Measurements from ENCODE around the gene HYDIN.

The HYDIN gene

DNA sequence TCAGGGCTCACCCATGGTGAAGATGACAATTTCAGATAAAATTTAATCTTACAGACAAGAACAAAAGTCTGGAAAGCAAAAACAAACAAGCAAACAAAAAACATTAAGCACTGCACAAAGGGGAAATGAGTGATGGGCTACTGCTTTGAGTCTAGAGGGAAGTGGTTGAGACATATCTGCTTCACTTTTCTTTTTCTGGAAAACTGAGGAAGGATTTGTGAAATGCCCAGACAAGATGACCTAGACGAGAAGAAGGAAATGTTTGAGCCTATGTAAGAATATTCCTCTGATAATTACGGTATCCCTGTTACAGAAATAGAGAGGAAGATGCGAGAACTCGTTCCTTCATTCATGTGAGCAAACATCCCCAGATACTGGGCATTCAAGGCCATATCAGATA is 11.5 kb upstream of the HYDIN start:
- TF ChIP-seq, protein P1, sequence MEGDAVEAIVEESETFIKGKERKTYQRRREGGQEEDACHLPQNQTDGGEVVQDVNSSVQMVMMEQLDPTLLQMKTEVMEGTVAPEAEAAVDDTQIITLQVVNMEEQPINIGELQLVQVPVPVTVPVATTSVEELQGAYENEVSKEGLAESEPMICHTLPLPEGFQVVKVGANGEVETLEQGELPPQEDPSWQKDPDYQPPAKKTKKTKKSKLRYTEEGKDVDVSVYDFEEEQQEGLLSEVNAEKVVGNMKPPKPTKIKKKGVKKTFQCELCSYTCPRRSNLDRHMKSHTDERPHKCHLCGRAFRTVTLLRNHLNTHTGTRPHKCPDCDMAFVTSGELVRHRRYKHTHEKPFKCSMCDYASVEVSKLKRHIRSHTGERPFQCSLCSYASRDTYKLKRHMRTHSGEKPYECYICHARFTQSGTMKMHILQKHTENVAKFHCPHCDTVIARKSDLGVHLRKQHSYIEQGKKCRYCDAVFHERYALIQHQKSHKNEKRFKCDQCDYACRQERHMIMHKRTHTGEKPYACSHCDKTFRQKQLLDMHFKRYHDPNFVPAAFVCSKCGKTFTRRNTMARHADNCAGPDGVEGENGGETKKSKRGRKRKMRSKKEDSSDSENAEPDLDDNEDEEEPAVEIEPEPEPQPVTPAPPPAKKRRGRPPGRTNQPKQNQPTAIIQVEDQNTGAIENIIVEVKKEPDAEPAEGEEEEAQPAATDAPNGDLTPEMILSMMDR (IDR thresholded peaks at IDR 0.05; ENCODE audit: control extremely low read depth, extremely low read depth, low read depth, missing control alignments) = no peak
- CTCF ChIA-PET = no interaction called here
- DNase-seq (ENCODE audit: extremely low spot score) = no peak
- POLR2A ChIA-PET = no interaction called here

DNA sequence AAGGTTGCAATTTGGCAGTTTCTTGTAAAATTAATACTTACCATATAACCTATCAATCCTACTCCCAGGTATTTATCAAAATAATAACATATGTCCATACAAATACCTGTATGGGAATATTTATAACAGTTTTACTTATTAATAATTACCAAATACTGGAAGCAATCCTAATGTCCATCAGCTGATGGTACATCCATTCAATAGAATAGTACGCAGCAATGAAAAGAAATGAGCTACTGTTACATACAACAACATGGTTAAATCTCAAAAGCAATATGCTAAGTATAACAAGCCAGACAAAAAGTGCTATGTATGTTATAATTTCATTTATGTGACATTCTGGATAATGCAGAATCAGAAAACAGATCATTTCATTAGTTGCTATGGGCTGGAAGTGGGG is 1.2 kb downstream of the HYDIN start:
- TF ChIP-seq, protein P1 (IDR thresholded peaks at IDR 0.05; ENCODE audit: control extremely low read depth, extremely low read depth, low read depth, missing control alignments) = no peak
- no peak for DNase-seq (ENCODE audit: extremely low spot score)
- POLR2A ChIA-PET = no interaction called here
- CTCF ChIA-PET = no interaction called here

DNA sequence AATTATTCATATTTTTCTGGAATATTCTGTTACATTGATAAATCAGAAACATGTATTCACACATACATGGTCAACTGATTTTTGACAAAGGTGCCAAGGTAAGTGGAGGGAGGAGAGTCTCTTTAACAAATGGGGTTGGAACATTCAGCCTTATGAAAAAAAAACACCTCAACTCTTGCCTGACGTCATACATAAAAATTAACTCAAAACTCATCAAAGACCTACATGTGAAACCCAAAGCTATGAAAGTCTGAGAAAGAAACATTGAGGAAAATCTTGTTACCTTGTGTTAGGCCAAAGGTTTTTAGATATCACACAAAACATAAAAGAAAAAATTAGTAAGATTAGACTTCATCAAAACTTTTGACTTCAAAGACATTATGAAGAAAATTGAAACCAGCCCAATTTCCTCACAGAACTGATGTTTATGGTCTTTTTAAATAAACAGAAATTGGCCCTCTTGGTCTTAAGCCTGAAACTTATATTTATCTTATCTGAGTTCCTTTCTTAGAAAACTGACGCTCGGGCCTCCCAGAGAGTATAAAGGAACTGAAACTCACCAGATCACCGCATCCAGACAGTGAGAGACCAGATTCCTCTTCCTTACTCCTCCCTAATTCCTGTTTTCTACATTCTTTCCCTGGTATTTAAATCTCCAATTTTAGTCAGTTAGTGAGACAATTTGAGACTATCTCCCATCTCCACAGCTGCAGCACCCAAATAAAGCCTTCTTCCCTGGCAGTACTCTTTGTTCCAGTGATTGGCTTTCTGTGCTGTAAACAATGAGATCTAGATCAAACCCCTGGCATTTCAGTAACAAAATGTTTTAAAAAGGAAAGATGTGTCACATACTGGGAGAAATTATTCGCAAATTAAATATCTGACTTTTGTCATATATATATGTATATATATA is 4.0 kb downstream of the HYDIN start:
- ChIA-PET CTCF (no interaction called here), POLR2A (no interaction called here)
- no peak for DNase-seq (ENCODE audit: extremely low spot score)
- TF ChIP-seq, protein P1 (IDR thresholded peaks at IDR 0.05; ENCODE audit: control extremely low read depth, extremely low read depth, low read depth, missing control alignments) = no peak

DNA sequence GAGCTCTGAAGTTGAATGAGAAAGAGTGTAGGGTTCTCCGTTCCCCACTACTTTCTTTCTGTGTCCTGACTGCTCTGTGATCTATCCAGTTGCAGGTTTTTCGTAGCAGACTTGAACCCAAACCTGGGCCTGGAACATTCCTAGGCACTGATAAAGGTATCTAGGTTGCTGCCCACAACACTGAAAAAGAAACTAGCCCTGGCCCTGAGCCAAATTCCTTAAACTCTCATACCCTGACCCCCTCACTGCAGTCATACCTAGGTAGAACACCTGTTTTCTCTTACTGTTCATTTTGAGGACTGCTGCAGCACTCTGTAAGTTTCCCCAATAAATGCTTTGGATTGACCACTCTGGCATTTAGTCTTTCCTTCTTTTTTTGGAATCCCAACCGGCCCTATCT is 5.4 kb downstream of the HYDIN start:
- ChIA-PET CTCF (interaction anchor here (1.3 kb wide), 1 partner anchor 24 kb away, joined by 3 read pairs; no protein-coding TSS in a partner anchor), POLR2A (no interaction called here)
- DNase-seq (ENCODE audit: extremely low spot score) = no peak
- TF ChIP-seq, protein P1 (IDR thresholded peaks at IDR 0.05; ENCODE audit: control extremely low read depth, extremely low read depth, low read depth, missing control alignments) = no peak

DNA sequence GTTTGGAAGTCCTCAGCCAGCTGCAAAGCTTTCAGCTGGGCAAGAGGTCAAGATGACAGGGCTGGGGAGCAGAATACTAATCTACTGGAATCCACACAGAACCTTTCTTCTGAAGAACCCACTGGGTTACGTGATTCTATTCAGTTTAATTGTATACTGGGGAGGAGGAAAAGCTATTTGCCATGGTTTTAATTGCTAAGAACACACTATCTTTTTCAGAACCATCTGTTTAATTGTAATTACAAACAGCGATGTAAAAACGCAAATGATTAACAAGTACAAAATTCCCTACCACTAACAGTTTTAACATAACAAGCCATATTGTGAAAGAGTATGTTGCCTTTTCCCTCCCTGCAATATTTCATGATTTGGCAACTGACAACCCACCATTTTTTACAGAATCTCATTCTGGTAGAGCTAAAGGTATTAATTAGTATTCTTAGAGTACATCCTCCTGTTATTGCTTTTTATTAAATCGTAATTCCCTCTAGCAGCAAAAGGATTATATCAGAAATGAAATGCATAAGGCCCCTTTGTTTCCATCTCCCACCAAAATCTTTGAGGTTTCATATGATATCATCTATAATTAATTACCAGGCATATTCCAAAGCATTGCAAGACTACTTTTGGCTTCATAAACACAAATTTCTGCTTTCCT is 12.1 kb downstream of the HYDIN start:
- no peak for DNase-seq (ENCODE audit: extremely low spot score)
- ChIA-PET POLR2A (no interaction called here), CTCF (interaction anchor here (1.5 to 1.6 kb wide), 2 partner anchors 14 to 93 kb away, joined by 3 to 5 read pairs; no protein-coding TSS in a partner anchor)
- TF ChIP-seq, protein P1 (IDR thresholded peaks at IDR 0.05; ENCODE audit: control extremely low read depth, extremely low read depth, low read depth, missing control alignments) = no peak

DNA sequence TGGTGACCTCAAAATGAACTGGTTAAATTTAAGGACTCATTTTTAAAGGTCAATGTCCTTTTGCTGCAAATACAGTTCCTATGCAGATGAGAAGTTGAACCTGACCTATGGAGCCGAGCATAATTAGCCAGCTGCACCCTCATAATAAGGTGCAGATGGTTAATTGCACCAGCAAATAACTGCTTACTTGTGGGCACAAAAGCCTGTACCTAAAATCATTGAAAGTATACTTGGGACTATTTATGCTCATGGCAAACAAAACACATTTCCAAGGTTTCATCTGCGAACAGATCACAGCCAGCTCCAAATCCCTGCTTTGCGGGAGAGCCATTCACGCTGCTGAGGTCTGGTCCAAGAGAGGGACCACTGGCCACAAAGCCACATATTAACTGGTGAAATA is 13.0 kb downstream of the HYDIN start:
- TF ChIP-seq, protein P1 (IDR thresholded peaks at IDR 0.05; ENCODE audit: control extremely low read depth, extremely low read depth, low read depth, missing control alignments) = no peak
- DNase-seq (ENCODE audit: extremely low spot score) = no peak
- POLR2A ChIA-PET = no interaction called here
- CTCF ChIA-PET = interaction anchor here (1.5 to 1.6 kb wide), 2 partner anchors 15 to 94 kb away, joined by 3 to 5 read pairs; no protein-coding TSS in a partner anchor
